ENCODE results near the gene SIT1. TPM values are rescaled to one million over a fixed set of nuclear protein-coding genes. Genes with fewer than 3 reads are reported as not detected.
A peak's percentile ranks its signal among the peaks of the same experiment; 100 is the strongest.

SIT1 gene
- total RNA-seq, 2 donors from 2014 or later: 0.68 TPM; not detected in 1

DNA sequence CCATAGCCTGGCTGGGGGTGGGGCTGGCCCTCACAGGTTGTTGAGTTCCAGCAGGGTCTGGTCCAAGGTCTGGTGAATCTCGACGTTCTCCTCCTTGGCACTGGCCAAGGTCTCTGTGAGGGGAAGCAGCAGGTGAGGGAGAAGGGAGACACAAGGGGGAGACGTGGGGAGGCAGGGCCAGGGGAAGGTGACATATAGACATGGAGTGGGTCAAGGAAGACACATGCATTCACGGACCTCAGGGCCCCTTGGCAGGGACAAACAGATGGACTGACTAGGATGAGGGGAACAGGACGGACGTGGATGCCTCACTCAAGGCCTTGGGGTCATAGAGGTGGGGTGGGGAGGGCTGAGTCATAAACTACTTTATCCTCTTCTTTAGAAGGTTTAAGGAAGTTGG is 31.3 kb upstream of the SIT1 start:
- ATAC-seq (ENCODE audit: insufficient number of reproducible peaks, low FRiP score, low read depth) (no peak), DNase-seq (ENCODE audit: low spot score) (no peak)
- H3K27ac ChIP-seq: peak overlapping the region; percentile 99 to 100
- peaks cover 53% of the 10 kb centered on the region for H3K36me3 ChIP-seq
- H3K9me3 ChIP-seq: no peaks in the 10 kb centered on the region
- TF ChIP-seq CTCF (IDR thresholded peaks at IDR 0.05): no peak
- no peaks in the 10 kb centered on the region for H3K27me3 ChIP-seq (replicated peaks; ENCODE audit: insufficient read depth)
- peaks cover 6 to 58% of the 10 kb centered on the region in 2 donors for H3K4me1 ChIP-seq (ENCODE audit: control insufficient read depth in 1 of 2, low read depth in 2 of 2)
- H3K4me3 ChIP-seq: no peak overlapping the region

DNA sequence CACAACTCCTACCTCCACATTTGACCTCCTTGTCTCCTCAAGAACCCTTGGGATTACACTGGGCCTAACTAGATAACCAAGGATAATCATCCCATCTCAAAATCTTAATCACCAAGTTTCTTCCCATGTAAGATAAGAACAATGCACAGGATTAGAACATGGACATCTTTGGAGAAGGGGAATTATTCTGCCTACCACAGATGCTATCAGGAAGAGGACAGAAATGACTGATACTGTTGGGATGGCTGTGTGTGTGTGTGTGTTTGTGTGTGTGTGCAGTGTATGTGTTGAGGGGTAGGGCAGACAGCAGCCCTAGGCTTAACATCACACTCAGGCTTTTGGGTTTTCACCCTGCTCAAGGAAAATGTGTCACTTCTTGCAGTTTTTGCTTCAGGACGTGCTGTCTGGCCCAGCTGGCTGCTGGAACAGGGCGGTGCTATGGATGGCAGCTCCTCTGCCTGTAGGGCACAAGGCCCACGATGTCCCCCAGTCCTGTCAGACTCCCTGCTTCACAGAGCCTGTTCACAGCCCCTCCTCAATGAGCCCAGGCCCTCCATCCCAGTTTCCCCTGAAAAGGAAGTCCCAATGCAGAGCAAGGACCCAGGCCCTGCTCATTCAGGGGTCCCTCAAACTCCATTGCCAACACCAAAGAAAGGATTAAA is 30.7 kb upstream of the SIT1 start:
- H3K27ac ChIP-seq: peak overlapping the region; percentile 99 to 100
- no peaks in the 10 kb centered on the region for H3K27me3 ChIP-seq (replicated peaks; ENCODE audit: insufficient read depth)
- H3K4me1 ChIP-seq (ENCODE audit: control insufficient read depth in 1 of 2, low read depth in 2 of 2): peaks cover 7 to 62% of the 10 kb centered on the region in 2 donors
- no peaks in the 10 kb centered on the region for H3K9me3 ChIP-seq
- H3K36me3 ChIP-seq: peaks cover 47% of the 10 kb centered on the region
- no peak overlapping the region for H3K4me3 ChIP-seq
- ATAC-seq (ENCODE audit: insufficient number of reproducible peaks, low FRiP score, low read depth) (no peak), DNase-seq (ENCODE audit: low spot score) (no peak)
- TF ChIP-seq CTCF (IDR thresholded peaks at IDR 0.05): no peak

DNA sequence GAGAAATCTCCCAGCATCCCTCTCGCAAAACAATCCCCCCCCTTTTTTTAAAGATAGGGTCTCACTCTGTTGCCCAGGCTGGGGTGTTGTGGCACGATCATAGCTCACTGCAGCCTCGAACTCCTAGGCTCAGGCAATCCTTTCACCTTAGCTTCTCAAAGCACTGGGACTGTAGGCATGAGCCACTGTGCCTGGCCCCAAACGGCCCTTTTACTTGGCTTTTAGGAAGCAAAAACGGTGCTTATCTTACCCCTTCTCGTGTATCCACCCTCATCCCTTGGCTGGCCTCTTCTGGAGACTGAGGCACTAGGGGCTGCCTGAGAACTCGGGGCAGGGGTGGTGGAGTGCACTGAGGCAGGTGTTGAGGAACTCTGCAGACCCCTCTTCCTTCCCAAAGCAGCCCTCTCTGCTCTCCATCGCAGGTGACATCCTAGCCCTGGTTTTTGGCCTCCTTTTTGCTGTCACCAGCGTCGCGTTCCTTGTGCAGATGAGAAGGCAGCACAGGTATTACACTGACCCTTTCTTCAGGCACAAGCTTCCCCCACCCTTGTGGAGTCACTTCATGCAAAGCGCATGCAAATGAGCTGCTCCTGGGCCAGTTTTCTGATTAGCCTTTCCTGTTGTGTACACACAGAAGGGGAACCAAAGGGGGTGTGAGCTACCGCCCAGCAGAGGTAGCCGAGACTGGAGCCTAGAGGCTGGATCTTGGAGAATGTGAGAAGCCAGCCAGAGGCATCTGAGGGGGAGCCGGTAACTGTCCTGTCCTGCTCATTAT is 29.8 kb upstream of the SIT1 start:
- Histone ChIP-seq H3K27ac (peak overlapping the region; percentile 63 to 100), H3K27me3 (replicated peaks; ENCODE audit: insufficient read depth) (no peaks in the 10 kb centered on the region), H3K36me3 (peaks cover 37% of the 10 kb centered on the region), H3K4me1 (ENCODE audit: control insufficient read depth in 1 of 2, low read depth in 2 of 2) (peaks cover 15 to 69% of the 10 kb centered on the region in 2 donors), H3K9me3 (no peaks in the 10 kb centered on the region), H3K4me3 (no peak overlapping the region)
- no peak for TF ChIP-seq CTCF (IDR thresholded peaks at IDR 0.05)
- DNase-seq (ENCODE audit: low spot score) (no peak), ATAC-seq (ENCODE audit: insufficient number of reproducible peaks, low FRiP score, low read depth) (peak; percentile 20)

DNA sequence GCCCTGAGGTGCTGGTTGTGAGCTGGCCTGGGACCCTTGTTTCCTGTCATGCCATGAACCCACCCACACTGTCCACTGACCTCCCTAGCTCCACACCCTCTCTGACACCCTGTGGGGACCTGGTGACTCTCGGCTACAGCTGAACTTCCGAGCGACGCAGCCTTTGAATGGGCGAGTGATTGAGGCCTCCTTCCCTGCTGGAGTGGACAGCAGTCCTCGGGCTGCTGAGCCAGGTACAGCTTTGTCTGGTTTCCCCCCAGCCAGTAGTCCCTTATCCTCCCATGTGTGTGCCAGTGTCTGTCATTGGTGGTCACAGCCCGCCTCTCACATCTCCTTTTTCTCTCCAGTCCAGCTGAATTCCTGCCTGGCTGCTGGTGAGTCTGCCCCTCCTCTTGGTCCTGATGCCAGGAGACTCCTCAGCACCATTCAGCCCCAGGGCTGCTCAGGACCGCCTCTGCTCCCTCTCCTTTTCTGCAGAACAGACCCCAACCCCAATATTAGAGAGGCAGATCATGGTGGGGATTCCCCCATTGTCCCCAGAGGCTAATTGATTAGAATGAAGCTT is 29.1 kb upstream of the SIT1 start:
- peak overlapping the region; percentile 63 to 100 for H3K27ac ChIP-seq
- peak; percentile 14 for ATAC-seq (ENCODE audit: insufficient number of reproducible peaks, low FRiP score, low read depth)
- H3K36me3 ChIP-seq: peaks cover 31% of the 10 kb centered on the region
- peaks cover 15 to 66% of the 10 kb centered on the region in 2 donors for H3K4me1 ChIP-seq (ENCODE audit: control insufficient read depth in 1 of 2, low read depth in 2 of 2)
- DNase-seq (ENCODE audit: low spot score): no peak
- H3K27me3 ChIP-seq (replicated peaks; ENCODE audit: insufficient read depth): no peaks in the 10 kb centered on the region
- H3K9me3 ChIP-seq: no peaks in the 10 kb centered on the region
- no peak overlapping the region for H3K4me3 ChIP-seq
- no peak for TF ChIP-seq CTCF (IDR thresholded peaks at IDR 0.05)

DNA sequence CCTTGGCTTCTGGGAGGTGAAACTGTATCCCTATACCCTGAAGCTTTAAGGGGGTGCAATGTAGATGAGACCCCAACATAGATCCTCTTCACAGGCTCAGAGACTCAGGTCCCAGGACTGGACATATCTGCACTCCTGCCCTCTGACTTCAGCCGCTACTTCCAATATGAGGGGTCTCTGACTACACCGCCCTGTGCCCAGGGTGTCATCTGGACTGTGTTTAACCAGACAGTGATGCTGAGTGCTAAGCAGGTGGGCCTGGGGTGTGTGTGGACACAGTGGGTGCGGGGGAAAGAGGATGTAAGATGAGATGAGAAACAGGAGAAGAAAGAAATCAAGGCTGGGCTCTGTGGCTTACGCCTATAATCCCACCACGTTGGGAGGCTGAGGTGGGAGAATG is 28.4 kb upstream of the SIT1 start:
- peaks cover 12 to 64% of the 10 kb centered on the region in 2 donors for H3K4me1 ChIP-seq (ENCODE audit: control insufficient read depth in 1 of 2, low read depth in 2 of 2)
- peak overlapping the region; percentile 63 to 100 for H3K27ac ChIP-seq
- no peaks in the 10 kb centered on the region for H3K9me3 ChIP-seq
- ATAC-seq (ENCODE audit: insufficient number of reproducible peaks, low FRiP score, low read depth): no peak
- peaks cover 23% of the 10 kb centered on the region for H3K36me3 ChIP-seq
- no peak overlapping the region for H3K4me3 ChIP-seq
- TF ChIP-seq CTCF (IDR thresholded peaks at IDR 0.05): no peak
- no peak for DNase-seq (ENCODE audit: low spot score)
- no peaks in the 10 kb centered on the region for H3K27me3 ChIP-seq (replicated peaks; ENCODE audit: insufficient read depth)

All from thoracic aorta (tissue), 2 donors.